ENCODE data around the gene DZIP1L. TPM values are rescaled to one million over a fixed set of nuclear protein-coding genes. Genes with fewer than 3 reads are reported as not detected.

The DZIP1L gene
- total and polyA plus RNA-seq, 2 experiments from 2014 or later, result 10.6 to 19.5 TPM

DNA sequence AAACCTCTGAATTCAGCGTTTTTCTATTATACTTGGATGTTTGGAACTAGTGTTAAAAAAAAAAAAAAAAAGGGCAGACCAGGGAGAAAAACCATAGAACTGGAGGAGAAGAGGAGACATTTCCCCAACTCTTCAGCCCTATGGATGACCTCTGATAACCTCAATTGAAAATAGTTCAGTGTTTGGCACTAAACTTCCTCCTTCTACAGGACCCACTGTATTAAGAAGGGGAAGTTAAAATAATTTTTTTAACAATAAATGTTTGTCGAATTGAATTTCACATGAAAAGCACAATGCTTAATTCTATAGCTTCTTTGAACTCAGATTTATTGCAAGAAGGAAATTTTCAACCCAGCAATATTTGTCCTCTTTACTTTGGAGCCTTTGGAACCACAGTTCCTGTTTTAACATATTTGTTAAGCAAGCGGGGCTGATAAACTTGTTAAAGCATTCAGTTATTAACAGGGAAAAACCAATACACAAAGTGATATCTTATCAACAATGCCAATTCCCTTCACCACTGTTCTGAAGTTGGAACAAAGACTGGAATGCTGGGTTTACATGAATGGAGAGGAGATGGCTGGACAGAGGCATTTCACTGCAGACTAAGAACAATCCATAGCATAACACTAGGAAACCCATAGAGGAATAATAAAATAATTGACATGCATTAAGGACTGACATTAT, 19.9 kb upstream of the DZIP1L start:
- Mint-ChIP-seq H3K4me1 (no peaks in the 10 kb centered on the region), H3K27me3 (ENCODE audit: insufficient read depth, low read depth, poor library complexity) (no peaks in the 10 kb centered on the region), H3K36me3 (ENCODE audit: low read depth) (no peaks in the 10 kb centered on the region), H3K4me3 (no peak overlapping the region), H3K9me3 (no peaks in the 10 kb centered on the region; the same call in 2 of the 3 replicates), H3K27ac (no peak overlapping the region)
- TF ChIP-seq EZH2phosphoT487 (IDR thresholded peaks at IDR 0.05; ENCODE audit: unreplicated experiment), result no peak
- TF ChIP-seq NANOG (IDR thresholded peaks at IDR 0.05; ENCODE audit: borderline replicate concordance), result no peak
- TF ChIP-seq CREB1 (CRISPR knock-in tag; IDR thresholded peaks at IDR 0.05; ENCODE audit: low read depth), result no peak
- TF ChIP-seq EZH2 (IDR thresholded peaks at IDR 0.05; ENCODE audit: low read depth, unreplicated experiment), result no peak
- no peak for TF ChIP-seq POLR2AphosphoS5 (IDR thresholded peaks at IDR 0.05; ENCODE audit: low read depth)
- TF ChIP-seq, protein P1, sequence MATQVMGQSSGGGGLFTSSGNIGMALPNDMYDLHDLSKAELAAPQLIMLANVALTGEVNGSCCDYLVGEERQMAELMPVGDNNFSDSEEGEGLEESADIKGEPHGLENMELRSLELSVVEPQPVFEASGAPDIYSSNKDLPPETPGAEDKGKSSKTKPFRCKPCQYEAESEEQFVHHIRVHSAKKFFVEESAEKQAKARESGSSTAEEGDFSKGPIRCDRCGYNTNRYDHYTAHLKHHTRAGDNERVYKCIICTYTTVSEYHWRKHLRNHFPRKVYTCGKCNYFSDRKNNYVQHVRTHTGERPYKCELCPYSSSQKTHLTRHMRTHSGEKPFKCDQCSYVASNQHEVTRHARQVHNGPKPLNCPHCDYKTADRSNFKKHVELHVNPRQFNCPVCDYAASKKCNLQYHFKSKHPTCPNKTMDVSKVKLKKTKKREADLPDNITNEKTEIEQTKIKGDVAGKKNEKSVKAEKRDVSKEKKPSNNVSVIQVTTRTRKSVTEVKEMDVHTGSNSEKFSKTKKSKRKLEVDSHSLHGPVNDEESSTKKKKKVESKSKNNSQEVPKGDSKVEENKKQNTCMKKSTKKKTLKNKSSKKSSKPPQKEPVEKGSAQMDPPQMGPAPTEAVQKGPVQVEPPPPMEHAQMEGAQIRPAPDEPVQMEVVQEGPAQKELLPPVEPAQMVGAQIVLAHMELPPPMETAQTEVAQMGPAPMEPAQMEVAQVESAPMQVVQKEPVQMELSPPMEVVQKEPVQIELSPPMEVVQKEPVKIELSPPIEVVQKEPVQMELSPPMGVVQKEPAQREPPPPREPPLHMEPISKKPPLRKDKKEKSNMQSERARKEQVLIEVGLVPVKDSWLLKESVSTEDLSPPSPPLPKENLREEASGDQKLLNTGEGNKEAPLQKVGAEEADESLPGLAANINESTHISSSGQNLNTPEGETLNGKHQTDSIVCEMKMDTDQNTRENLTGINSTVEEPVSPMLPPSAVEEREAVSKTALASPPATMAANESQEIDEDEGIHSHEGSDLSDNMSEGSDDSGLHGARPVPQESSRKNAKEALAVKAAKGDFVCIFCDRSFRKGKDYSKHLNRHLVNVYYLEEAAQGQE (IDR thresholded peaks at IDR 0.05; ENCODE audit: unreplicated experiment), result no peak
- TF ChIP-seq, protein P2, sequence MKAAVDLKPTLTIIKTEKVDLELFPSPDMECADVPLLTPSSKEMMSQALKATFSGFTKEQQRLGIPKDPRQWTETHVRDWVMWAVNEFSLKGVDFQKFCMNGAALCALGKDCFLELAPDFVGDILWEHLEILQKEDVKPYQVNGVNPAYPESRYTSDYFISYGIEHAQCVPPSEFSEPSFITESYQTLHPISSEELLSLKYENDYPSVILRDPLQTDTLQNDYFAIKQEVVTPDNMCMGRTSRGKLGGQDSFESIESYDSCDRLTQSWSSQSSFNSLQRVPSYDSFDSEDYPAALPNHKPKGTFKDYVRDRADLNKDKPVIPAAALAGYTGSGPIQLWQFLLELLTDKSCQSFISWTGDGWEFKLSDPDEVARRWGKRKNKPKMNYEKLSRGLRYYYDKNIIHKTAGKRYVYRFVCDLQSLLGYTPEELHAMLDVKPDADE (IDR thresholded peaks at IDR 0.05), result no peak
- TF ChIP-seq ZNF114 (CRISPR knock-in tag; IDR thresholded peaks at IDR 0.05), result no peak
- no peak for TF ChIP-seq ZNF331 (CRISPR knock-in tag; IDR thresholded peaks at IDR 0.05; ENCODE audit: low read depth)
- no peak for TF ChIP-seq STAT1 (IDR thresholded peaks at IDR 0.05; ENCODE audit: unreplicated experiment)
- TF ChIP-seq, protein P3, sequence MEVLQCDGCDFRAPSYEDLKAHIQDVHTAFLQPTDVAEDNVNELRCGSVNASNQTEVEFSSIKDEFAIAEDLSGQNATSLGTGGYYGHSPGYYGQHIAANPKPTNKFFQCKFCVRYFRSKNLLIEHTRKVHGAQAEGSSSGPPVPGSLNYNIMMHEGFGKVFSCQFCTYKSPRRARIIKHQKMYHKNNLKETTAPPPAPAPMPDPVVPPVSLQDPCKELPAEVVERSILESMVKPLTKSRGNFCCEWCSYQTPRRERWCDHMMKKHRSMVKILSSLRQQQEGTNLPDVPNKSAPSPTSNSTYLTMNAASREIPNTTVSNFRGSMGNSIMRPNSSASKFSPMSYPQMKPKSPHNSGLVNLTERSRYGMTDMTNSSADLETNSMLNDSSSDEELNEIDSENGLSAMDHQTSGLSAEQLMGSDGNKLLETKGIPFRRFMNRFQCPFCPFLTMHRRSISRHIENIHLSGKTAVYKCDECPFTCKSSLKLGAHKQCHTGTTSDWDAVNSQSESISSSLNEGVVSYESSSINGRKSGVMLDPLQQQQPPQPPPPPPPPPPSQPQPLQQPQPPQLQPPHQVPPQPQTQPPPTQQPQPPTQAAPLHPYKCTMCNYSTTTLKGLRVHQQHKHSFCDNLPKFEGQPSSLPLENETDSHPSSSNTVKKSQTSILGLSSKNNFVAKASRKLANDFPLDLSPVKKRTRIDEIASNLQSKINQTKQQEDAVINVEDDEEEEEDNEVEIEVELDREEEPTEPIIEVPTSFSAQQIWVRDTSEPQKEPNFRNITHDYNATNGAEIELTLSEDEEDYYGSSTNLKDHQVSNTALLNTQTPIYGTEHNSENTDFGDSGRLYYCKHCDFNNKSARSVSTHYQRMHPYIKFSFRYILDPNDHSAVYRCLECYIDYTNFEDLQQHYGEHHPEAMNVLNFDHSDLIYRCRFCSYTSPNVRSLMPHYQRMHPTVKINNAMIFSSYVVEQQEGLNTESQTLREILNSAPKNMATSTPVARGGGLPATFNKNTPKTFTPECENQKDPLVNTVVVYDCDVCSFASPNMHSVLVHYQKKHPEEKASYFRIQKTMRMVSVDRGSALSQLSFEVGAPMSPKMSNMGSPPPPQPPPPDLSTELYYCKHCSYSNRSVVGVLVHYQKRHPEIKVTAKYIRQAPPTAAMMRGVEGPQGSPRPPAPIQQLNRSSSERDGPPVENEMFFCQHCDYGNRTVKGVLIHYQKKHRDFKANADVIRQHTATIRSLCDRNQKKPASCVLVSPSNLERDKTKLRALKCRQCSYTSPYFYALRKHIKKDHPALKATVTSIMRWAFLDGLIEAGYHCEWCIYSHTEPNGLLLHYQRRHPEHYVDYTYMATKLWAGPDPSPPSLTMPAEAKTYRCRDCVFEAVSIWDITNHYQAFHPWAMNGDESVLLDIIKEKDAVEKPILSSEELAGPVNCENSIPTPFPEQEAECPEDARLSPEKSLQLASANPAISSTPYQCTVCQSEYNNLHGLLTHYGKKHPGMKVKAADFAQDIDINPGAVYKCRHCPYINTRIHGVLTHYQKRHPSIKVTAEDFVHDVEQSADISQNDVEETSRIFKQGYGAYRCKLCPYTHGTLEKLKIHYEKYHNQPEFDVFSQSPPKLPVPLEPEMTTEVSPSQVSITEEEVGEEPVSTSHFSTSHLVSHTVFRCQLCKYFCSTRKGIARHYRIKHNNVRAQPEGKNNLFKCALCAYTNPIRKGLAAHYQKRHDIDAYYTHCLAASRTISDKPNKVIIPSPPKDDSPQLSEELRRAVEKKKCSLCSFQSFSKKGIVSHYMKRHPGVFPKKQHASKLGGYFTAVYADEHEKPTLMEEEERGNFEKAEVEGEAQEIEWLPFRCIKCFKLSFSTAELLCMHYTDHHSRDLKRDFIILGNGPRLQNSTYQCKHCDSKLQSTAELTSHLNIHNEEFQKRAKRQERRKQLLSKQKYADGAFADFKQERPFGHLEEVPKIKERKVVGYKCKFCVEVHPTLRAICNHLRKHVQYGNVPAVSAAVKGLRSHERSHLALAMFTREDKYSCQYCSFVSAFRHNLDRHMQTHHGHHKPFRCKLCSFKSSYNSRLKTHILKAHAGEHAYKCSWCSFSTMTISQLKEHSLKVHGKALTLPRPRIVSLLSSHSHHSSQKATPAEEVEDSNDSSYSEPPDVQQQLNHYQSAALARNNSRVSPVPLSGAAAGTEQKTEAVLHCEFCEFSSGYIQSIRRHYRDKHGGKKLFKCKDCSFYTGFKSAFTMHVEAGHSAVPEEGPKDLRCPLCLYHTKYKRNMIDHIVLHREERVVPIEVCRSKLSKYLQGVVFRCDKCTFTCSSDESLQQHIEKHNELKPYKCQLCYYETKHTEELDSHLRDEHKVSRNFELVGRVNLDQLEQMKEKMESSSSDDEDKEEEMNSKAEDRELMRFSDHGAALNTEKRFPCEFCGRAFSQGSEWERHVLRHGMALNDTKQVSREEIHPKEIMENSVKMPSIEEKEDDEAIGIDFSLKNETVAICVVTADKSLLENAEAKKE (CRISPR knock-in tag; IDR thresholded peaks at IDR 0.05), result no peak
- TF ChIP-seq, protein P4, sequence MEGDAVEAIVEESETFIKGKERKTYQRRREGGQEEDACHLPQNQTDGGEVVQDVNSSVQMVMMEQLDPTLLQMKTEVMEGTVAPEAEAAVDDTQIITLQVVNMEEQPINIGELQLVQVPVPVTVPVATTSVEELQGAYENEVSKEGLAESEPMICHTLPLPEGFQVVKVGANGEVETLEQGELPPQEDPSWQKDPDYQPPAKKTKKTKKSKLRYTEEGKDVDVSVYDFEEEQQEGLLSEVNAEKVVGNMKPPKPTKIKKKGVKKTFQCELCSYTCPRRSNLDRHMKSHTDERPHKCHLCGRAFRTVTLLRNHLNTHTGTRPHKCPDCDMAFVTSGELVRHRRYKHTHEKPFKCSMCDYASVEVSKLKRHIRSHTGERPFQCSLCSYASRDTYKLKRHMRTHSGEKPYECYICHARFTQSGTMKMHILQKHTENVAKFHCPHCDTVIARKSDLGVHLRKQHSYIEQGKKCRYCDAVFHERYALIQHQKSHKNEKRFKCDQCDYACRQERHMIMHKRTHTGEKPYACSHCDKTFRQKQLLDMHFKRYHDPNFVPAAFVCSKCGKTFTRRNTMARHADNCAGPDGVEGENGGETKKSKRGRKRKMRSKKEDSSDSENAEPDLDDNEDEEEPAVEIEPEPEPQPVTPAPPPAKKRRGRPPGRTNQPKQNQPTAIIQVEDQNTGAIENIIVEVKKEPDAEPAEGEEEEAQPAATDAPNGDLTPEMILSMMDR (conservative IDR thresholded peaks at IDR 0.05; ENCODE audit: low read depth in 2 of 2), result no peak
- no peak for TF ChIP-seq JUNB (IDR thresholded peaks at IDR 0.05; ENCODE audit: unreplicated experiment)
- Histone ChIP-seq H3K4me2 (no peak overlapping the region), H3K36me3 (ENCODE audit: insufficient read depth) (no peaks in the 10 kb centered on the region), H3K4me1 (ENCODE audit: insufficient read depth) (no peaks in the 10 kb centered on the region), H3K79me2 (replicated peaks; ENCODE audit: insufficient read depth) (no peaks in the 10 kb centered on the region), H3K27me3 (ENCODE audit: insufficient read depth) (no peaks in the 10 kb centered on the region), H3K4me3 (no peak overlapping the region), H4K20me1 (replicated peaks; ENCODE audit: insufficient read depth) (no peaks in the 10 kb centered on the region), H3K27ac (ENCODE audit: low read depth) (no peak overlapping the region), H3K9me2 (ENCODE audit: insufficient read depth) (peaks cover 34% of the 10 kb centered on the region), H3F3A (replicated peaks; ENCODE audit: low read depth) (no peaks in the 10 kb centered on the region), H2AFZ (no peak overlapping the region)
- ATAC-seq (no peak), DNase-seq (ENCODE audit: low spot score) (no peak)

Measured in GM23338 (cell line).